Glutamatergic neuron (in vitro differentiated cells): ENCODE measurements around the gene MRPS12. TPM values are rescaled to one million over a fixed set of nuclear protein-coding genes. Genes with fewer than 3 reads are reported as not detected.
A peak's percentile ranks its signal among the peaks of the same experiment; 100 is the strongest.
"Not testable (repeated sequence)": the region's sequence is repeated elsewhere in the genome, so short reads cannot be mapped to it uniquely, and the experiment has no call there.

Experiments used
- DNase-seq: peaks from one replicate; pipeline ENCODE4 v3.0.0; 2022
- H3K27ac Mint-ChIP-seq: one replicate; pipeline ENCODE4 v1.8.0; 2020; ENCODE audit warnings: mild to moderate bottlenecking, mixed read lengths, inconsistent platforms; ENCODE audit not compliant: unreplicated experiment
- H3K27me3 Mint-ChIP-seq: one replicate; pipeline ENCODE4 v1.8.0; 2020; ENCODE audit warnings: mild to moderate bottlenecking, moderate library complexity, mixed read lengths, inconsistent platforms; ENCODE audit not compliant: unreplicated experiment
- H3K36me3 Mint-ChIP-seq: one replicate; pipeline ENCODE4 v1.8.0; 2020; ENCODE audit warnings: mild to moderate bottlenecking, mixed read lengths, inconsistent platforms; ENCODE audit not compliant: unreplicated experiment
- H3K4me1 Mint-ChIP-seq: one replicate; pipeline ENCODE4 v1.8.0; 2020; ENCODE audit warnings: mild to moderate bottlenecking, low read depth, mixed read lengths, inconsistent platforms; ENCODE audit not compliant: unreplicated experiment
- H3K4me3 Mint-ChIP-seq: one replicate; pipeline ENCODE4 v1.8.0; 2020; ENCODE audit warnings: mild to moderate bottlenecking, mixed read lengths, inconsistent platforms; ENCODE audit not compliant: unreplicated experiment
- H3K9me3 Mint-ChIP-seq: one replicate; pipeline ENCODE4 v1.8.0; 2020; ENCODE audit warnings: mild to moderate bottlenecking, moderate library complexity, mixed read lengths, inconsistent platforms; ENCODE audit not compliant: unreplicated experiment
- total RNA-seq: library from RNA; stranded (reverse); fragmentation: NEBNext Ultra II Directional; extraction: Animal tissue kit (Norgen Biotek cat#: 25700); gene quantifications from one replicate; pipeline ENCODE4 v1.2.1, GENCODE V29; 2021; ENCODE audit not compliant: unreplicated experiment
- TF ChIP-seq, protein P1 (sequence below): fragments of 200-600 bp; sonication (generic); IDR thresholded peaks from one replicate; pipeline ENCODE4 v1.5.0; 2021; ENCODE audit not compliant: partially characterized antibody, unreplicated experiment

MRPS12 gene
- total RNA-seq, 1 donor from 2014 or later: 30.4 TPM

- no peaks in the 10 kb centered on the region for H3K27me3 Mint-ChIP-seq
- H3K4me1 Mint-ChIP-seq: no peaks in the 10 kb centered on the region
- H3K9me3 Mint-ChIP-seq: no peaks in the 10 kb centered on the region
- DNase-seq: no peak
- H3K27ac Mint-ChIP-seq: no peak overlapping the region
- no peak overlapping the region for H3K4me3 Mint-ChIP-seq
- TF ChIP-seq, protein P1, sequence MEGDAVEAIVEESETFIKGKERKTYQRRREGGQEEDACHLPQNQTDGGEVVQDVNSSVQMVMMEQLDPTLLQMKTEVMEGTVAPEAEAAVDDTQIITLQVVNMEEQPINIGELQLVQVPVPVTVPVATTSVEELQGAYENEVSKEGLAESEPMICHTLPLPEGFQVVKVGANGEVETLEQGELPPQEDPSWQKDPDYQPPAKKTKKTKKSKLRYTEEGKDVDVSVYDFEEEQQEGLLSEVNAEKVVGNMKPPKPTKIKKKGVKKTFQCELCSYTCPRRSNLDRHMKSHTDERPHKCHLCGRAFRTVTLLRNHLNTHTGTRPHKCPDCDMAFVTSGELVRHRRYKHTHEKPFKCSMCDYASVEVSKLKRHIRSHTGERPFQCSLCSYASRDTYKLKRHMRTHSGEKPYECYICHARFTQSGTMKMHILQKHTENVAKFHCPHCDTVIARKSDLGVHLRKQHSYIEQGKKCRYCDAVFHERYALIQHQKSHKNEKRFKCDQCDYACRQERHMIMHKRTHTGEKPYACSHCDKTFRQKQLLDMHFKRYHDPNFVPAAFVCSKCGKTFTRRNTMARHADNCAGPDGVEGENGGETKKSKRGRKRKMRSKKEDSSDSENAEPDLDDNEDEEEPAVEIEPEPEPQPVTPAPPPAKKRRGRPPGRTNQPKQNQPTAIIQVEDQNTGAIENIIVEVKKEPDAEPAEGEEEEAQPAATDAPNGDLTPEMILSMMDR: no peak
- H3K36me3 Mint-ChIP-seq: no peaks in the 10 kb centered on the region
Measured at GRCh38 chr19:38958301-38958700, 27.6 kb downstream of the MRPS12 start.

- no peaks in the 10 kb centered on the region for H3K36me3 Mint-ChIP-seq
- no peak overlapping the region for H3K27ac Mint-ChIP-seq
- H3K27me3 Mint-ChIP-seq: no peaks in the 10 kb centered on the region
- DNase-seq: no peak
- TF ChIP-seq, protein P1: no peak
- no peak overlapping the region for H3K4me3 Mint-ChIP-seq
- no peaks in the 10 kb centered on the region for H3K4me1 Mint-ChIP-seq
- H3K9me3 Mint-ChIP-seq: no peaks in the 10 kb centered on the region
Measured at GRCh38 chr19:38959618-38960017, 28.9 kb downstream of the MRPS12 start.

DNA sequence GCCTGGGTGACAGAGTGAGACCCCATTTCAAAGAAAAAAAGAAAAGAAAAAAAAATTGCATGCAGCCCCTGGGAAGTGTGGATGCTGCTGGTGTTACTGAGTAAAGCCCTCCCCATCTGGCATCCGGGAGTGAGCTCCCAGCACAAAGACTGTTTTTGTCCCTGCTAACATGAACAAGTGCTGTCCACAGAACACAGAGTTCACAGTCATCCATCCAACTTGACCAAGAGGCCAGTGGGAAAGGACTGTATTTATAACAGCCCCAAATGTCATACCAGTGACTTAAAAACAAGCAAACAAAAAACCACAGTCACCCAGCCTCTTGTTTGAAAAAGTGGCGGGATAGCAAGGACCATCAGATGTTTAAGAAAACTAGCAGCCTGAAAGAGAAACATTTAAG, 34.0 kb downstream of the MRPS12 start:
- no peaks in the 10 kb centered on the region for H3K27me3 Mint-ChIP-seq
- H3K9me3 Mint-ChIP-seq: no peaks in the 10 kb centered on the region
- peaks cover 1% of the 10 kb centered on the region for H3K4me1 Mint-ChIP-seq
- DNase-seq: no peak
- TF ChIP-seq, protein P1: no peak
- no peaks in the 10 kb centered on the region for H3K36me3 Mint-ChIP-seq
- H3K4me3 Mint-ChIP-seq: no peak overlapping the region
- no peak overlapping the region for H3K27ac Mint-ChIP-seq

DNA sequence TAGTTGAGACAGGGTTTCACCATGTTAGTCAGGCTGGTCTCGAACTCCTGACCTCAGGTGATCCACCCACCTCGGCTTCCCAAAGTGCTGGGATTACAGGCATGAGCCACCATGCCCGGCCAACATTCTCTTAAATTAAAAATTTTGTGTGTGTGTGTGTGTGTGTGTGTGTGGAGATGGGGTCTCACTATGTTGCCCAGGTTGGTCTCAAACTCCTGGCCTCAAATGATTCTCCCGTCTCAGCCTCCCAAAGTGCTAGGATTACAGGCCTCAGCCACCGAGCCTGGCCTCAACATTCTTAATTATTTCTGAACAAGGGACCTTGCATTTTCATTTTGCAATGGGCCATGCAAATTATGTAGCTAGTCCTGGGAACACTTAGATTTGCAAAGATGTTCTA, 35.4 kb downstream of the MRPS12 start:
- not testable (repeated sequence) for H3K4me3 Mint-ChIP-seq, H3K27me3 Mint-ChIP-seq, H3K36me3 Mint-ChIP-seq, H3K9me3 Mint-ChIP-seq, H3K4me1 Mint-ChIP-seq, H3K27ac Mint-ChIP-seq, DNase-seq

DNA sequence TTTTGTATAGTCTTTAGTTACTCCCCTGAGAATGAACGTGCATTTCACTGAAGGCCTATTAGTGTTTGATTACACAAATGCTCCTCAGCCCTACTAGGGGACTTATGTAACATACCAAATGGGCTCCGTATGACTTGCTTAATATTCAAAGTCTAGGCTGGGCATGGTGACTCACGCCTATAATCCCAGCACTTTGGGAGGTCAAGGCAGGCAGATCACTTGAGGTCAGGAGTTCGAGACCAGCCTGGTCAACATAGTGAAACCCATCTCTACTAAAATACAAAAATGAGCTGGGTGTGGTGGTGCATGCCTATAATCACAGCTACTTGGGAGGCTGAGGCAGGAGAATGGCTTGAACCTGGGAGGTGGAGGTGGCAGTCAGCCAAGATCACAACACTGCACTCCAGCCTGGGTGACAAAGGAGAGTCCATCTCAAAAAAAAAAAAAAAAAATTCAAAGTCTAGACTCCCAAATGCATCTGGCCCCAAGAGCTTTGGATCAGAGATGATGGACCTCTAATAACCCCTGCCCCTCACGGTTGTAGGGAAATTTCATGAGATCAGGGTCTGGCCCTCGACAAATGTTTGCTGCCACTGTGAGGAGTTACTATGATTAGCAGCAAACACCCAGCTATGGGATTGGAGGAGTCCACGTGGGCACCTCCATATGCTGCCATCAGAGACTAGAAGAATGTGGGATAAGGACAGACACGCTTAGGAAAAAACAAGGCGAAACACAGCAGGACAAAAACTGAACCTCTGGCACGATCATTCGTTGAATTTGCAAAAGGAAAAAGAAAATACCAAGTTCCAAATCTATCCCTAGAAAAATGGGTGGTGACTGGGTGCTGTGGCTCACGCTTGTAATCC, 40.2 kb downstream of the MRPS12 start:
- DNase-seq: no peak
- H3K27me3 Mint-ChIP-seq: peaks cover under 1% of the 10 kb centered on the region
- TF ChIP-seq, protein P1: no peak
- H3K4me3 Mint-ChIP-seq: peak overlapping the region; percentile 20
- peaks cover 4% of the 10 kb centered on the region for H3K4me1 Mint-ChIP-seq
- no peaks in the 10 kb centered on the region for H3K36me3 Mint-ChIP-seq
- H3K27ac Mint-ChIP-seq: no peak overlapping the region
- H3K9me3 Mint-ChIP-seq: peaks cover 3% of the 10 kb centered on the region
